HL-60 (cell line): ENCODE measurements around the gene CDH23.

Source experiments
- DNase-seq, 2 experiments: peaks; one replicate each; pipeline ENCODE4 v3.0.0-alpha.2; 2010 to 2020; ENCODE audit warnings: low read depth in 1 of 2, low spot score in 1 of 2
- H3K27ac ChIP-seq: fragments of 250-450 bp; sonication (Bioruptor Pico); replicated peaks from 2 replicates; pipeline ENCODE4 v1.5.1; 2020; ENCODE audit warnings: mild to moderate bottlenecking, moderate library complexity
- H3K27me3 ChIP-seq: fragments of 250-450 bp; sonication (Bioruptor Pico); 2 replicates; pipeline ENCODE4 v1.5.1; 2021; ENCODE audit warnings: mild to moderate bottlenecking, moderate library complexity; ENCODE audit not compliant: insufficient read depth, poor library complexity, severe bottlenecking
- H3K4me3 ChIP-seq: replicated peaks from 2 replicates; pipeline ENCODE4 v1.5.1; 2011; ENCODE audit warnings: mild to moderate bottlenecking, control low read depth, low read length; ENCODE audit not compliant: insufficient read depth
- GABPA ChIP-seq: IDR thresholded peaks from 2 replicates; pipeline ENCODE4 v1.6.1; 2012; ENCODE audit warnings: low read depth
- POLR2AphosphoS5 ChIP-seq: IDR thresholded peaks from 2 replicates; pipeline ENCODE4 v1.6.1; 2012; ENCODE audit warnings: low read depth
- SPI1 ChIP-seq: IDR thresholded peaks from 2 replicates; pipeline ENCODE4 v1.6.1; 2012; ENCODE audit warnings: low read depth, mild to moderate bottlenecking, borderline replicate concordance
- TF ChIP-seq, protein P1 (sequence below): IDR thresholded peaks from 2 replicates; pipeline ENCODE4 v1.6.1; 2012; ENCODE audit warnings: low read depth; ENCODE audit not compliant: insufficient replicate concordance
- TF ChIP-seq, protein P2 (sequence below): IDR thresholded peaks from one replicate; pipeline ENCODE4 v1.5.1; 2011; ENCODE audit warnings: low read length, control low read depth, inconsistent platforms; ENCODE audit not compliant: insufficient read depth

CDH23 gene

DNA sequence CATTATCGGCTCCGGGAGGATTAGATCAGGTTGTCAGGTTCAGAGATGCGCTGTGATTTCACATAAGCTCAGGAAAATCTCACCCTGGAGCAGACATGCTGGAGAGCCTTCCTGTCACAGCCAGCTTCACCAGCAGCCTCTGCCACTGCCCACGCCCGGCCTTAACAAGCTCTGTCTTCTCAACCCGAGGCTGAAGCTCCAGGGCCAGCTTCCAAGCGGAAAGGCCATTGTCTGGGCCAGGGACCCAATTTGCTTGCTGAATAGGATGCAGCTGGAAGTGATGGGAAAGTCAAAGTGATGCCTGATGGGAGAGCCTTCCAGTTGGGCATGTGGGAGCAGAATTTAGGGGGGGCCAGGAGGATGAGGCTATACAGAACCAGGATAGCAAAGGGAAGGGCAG is 286.6 kb downstream of the CDH23 start:
- no peaks in the 10 kb centered on the region for H3K27me3 ChIP-seq
- H3K27ac ChIP-seq, result no peak overlapping the region
- no peak for TF ChIP-seq GABPA
- TF ChIP-seq, protein P1, sequence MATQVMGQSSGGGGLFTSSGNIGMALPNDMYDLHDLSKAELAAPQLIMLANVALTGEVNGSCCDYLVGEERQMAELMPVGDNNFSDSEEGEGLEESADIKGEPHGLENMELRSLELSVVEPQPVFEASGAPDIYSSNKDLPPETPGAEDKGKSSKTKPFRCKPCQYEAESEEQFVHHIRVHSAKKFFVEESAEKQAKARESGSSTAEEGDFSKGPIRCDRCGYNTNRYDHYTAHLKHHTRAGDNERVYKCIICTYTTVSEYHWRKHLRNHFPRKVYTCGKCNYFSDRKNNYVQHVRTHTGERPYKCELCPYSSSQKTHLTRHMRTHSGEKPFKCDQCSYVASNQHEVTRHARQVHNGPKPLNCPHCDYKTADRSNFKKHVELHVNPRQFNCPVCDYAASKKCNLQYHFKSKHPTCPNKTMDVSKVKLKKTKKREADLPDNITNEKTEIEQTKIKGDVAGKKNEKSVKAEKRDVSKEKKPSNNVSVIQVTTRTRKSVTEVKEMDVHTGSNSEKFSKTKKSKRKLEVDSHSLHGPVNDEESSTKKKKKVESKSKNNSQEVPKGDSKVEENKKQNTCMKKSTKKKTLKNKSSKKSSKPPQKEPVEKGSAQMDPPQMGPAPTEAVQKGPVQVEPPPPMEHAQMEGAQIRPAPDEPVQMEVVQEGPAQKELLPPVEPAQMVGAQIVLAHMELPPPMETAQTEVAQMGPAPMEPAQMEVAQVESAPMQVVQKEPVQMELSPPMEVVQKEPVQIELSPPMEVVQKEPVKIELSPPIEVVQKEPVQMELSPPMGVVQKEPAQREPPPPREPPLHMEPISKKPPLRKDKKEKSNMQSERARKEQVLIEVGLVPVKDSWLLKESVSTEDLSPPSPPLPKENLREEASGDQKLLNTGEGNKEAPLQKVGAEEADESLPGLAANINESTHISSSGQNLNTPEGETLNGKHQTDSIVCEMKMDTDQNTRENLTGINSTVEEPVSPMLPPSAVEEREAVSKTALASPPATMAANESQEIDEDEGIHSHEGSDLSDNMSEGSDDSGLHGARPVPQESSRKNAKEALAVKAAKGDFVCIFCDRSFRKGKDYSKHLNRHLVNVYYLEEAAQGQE, result no peak
- TF ChIP-seq POLR2AphosphoS5, result no peak
- no peak for TF ChIP-seq SPI1
- no peak for DNase-seq
- no peak overlapping the region for H3K4me3 ChIP-seq

DNA sequence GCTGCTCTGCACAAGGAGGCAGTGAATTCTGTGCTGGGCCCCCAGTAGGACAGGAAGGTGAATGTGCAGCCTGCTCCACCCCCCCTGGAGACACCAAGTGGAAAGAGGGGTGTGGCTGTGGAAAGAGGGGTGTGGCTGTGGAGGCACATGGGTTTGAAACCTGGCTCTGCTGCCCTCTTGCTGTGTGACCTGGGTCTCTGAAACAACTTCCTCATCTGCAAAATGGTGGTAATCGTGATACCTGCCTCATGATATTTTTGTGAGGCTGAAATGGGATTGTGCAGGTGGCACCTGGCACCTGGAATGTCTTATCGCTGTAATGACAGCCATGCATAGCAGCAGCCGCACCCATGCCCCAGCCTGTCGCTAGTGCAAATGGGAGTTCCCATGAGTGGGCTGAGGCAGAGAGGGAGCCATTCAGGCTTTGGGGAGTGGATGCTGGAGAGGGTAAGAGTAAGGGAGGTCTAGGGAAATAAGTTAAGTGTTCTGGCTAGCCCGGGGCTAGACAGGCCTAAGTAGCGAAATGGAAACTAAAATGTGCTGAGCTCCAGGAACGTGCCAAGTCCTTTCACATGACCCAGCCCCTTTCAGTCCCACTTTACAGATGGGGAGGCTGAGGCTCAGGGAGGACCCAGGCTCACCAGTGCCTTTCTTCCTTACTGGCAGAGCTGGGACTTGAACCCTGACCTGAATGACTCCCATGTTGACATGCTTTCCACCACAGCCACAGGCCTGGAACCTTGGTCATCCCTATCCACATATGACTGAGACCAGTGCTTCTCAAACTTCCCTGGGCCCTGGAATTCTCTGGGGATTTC is 287.8 kb downstream of the CDH23 start:
- no peak overlapping the region for H3K27ac ChIP-seq
- no peak for TF ChIP-seq SPI1
- TF ChIP-seq, protein P2, sequence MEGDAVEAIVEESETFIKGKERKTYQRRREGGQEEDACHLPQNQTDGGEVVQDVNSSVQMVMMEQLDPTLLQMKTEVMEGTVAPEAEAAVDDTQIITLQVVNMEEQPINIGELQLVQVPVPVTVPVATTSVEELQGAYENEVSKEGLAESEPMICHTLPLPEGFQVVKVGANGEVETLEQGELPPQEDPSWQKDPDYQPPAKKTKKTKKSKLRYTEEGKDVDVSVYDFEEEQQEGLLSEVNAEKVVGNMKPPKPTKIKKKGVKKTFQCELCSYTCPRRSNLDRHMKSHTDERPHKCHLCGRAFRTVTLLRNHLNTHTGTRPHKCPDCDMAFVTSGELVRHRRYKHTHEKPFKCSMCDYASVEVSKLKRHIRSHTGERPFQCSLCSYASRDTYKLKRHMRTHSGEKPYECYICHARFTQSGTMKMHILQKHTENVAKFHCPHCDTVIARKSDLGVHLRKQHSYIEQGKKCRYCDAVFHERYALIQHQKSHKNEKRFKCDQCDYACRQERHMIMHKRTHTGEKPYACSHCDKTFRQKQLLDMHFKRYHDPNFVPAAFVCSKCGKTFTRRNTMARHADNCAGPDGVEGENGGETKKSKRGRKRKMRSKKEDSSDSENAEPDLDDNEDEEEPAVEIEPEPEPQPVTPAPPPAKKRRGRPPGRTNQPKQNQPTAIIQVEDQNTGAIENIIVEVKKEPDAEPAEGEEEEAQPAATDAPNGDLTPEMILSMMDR, result peak; percentile 4
- peak; percentile 47 to 55 for DNase-seq
- H3K4me3 ChIP-seq, result no peak overlapping the region
- H3K27me3 ChIP-seq, result no peaks in the 10 kb centered on the region

DNA sequence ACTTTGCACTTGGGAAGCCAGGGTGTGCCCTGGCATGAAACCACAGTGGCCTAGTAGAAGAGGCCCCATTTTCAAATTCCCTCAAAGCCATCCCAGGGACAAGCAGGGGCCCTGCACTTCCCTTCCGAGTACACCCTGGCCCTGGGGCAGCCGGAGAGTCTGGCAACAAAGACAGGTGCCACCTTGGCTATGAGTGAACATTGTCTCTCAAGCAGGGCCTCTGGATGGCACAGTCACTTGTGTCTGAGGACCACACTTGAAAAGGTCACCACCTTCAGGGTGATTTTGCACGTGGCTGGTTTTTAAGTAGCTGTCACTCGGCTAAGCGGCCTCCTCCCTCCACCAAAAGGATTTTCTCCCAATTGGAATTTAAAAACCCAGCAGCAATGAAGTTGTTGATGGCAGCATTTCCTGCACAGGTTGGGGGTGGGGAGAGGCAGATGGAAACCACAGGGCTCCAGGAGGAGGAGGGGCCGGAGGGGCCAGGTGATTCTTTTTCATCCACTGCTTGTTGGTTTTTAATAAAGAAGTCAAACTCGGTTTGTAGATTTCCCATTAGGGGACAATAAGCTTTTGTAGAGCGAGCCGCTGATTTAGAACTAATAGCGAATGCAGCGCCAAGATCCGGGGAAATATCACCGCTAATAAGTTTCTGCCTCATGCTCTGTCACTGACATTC is 289.0 kb downstream of the CDH23 start:
- TF ChIP-seq SPI1 (no peak), POLR2AphosphoS5 (no peak), GABPA (no peak)
- TF ChIP-seq, protein P1, result no peak
- TF ChIP-seq, protein P2, result no peak
- Histone ChIP-seq H3K27ac (no peak overlapping the region), H3K4me3 (no peak overlapping the region), H3K27me3 (no peaks in the 10 kb centered on the region)
- DNase-seq, result no peak

DNA sequence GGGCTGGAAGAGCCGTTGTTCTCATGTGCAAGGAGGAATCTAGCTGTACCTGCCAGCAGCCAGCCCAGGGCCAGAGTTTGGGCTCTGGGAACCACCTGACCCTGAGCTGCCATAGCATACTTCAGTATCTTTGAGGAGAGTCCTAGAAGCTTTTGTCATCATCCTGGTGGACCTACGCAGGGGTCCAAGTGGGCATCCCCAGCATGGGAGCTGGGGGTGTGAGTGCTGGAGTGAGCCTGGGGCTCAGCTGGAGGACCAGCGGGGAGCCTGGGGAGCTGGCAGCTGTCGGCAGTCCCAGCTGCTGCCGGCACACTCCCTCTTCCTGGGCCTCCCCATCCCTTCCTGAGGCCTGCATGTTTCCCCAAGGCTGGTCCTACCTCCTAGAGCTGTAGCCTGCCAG is 290.4 kb downstream of the CDH23 start:
- no peak for DNase-seq
- TF ChIP-seq, protein P1, result no peak
- no peak for TF ChIP-seq GABPA
- no peak overlapping the region for H3K4me3 ChIP-seq
- no peak overlapping the region for H3K27ac ChIP-seq
- no peaks in the 10 kb centered on the region for H3K27me3 ChIP-seq
